ENCODE data around the gene WWOX.
A peak's percentile ranks its signal among the peaks of the same experiment; 100 is the strongest.

GRCh38 chr16:78673884-78674283 is 574.4 kb downstream of the WWOX start:
- TF ChIP-seq POLR2A (IDR thresholded peaks at IDR 0.05) (no peak), POLR2AphosphoS5 (IDR thresholded peaks at IDR 0.05) (peak; percentile 17), CTCF (IDR thresholded peaks at IDR 0.05) (no peak)

Data from gastroesophageal sphincter (tissue), 3 donors.